Activated CD8-positive, alpha-beta memory T cell treated with anti-CD3 and anti-CD28 coated beads for 36 hours (primary cell): ENCODE results near the gene SPATA25. TPM values are rescaled to one million over a fixed set of nuclear protein-coding genes. Genes with fewer than 3 reads are reported as not detected.

Experiments used
- total RNA-seq, 2 experiments: library from RNA; stranded (reverse); gene quantifications; one replicate each; pipeline ENCODE4 v1.2.3, GENCODE V29; 2021

SPATA25 gene
- total RNA-seq, 2 experiments from 2014 or later = 1.7 to 2.1 TPM

Other genes starting within 250 kb of the SPATA25 start
- not detected for gene WFDC11, start 217.4 kb downstream of the SPATA25 start, total RNA-seq
- gene WFDC13, start 185.6 kb downstream of the SPATA25 start, total RNA-seq = not detected
- not detected for gene WFDC10B, start 182.6 kb downstream of the SPATA25 start, total RNA-seq
- gene SPINT4, start 165.3 kb downstream of the SPATA25 start, total RNA-seq = not detected
- not detected for gene WFDC3, start 95.7 kb downstream of the SPATA25 start, total RNA-seq
- 10 to 100 TPM; 32.4 to 33.5 TPM for gene DNTTIP1, start 95.7 kb downstream of the SPATA25 start, total RNA-seq
- 100 to 1,000 TPM; 137 to 140 TPM for gene UBE2C, start 75.0 kb downstream of the SPATA25 start, total RNA-seq
- gene TNNC2, start 60.3 kb downstream of the SPATA25 start, total RNA-seq = not detected
- 1 to 10 TPM; 1.6 TPM for gene SNX21, start 53.8 kb downstream of the SPATA25 start, total RNA-seq
- 10 to 100 TPM; 24.0 TPM for gene ACOT8, start 30.2 kb downstream of the SPATA25 start, total RNA-seq
- gene ZSWIM3, start 30.0 kb downstream of the SPATA25 start, total RNA-seq = 1 to 10 TPM; 4.5 to 5.2 TPM
- gene ZSWIM1, start 6.4 kb downstream of the SPATA25 start, total RNA-seq = 1 to 10 TPM; 9.3 to 9.7 TPM
- 1 to 10 TPM; 2.8 to 2.9 TPM for gene NEURL2, start 3.6 kb upstream of the SPATA25 start, total RNA-seq
- 10 to 100 TPM; 71.3 to 75.7 TPM for gene CTSA, start 3.7 kb upstream of the SPATA25 start, total RNA-seq
- 1 to 10 TPM; 5.1 to 5.3 TPM for gene PLTP, start 24.5 kb upstream of the SPATA25 start, total RNA-seq
- 10 to 100 TPM; 26.1 to 27.8 TPM for gene PCIF1, start 47.1 kb upstream of the SPATA25 start, total RNA-seq
- gene ZNF335, start 84.6 kb upstream of the SPATA25 start, total RNA-seq = 10 to 100 TPM; 30.3 to 30.4 TPM
- not detected for gene MMP9, start 121.3 kb upstream of the SPATA25 start, total RNA-seq
- gene SLC12A5, start 141.6 kb upstream of the SPATA25 start, total RNA-seq = not detected
- 10 to 100 TPM; 27.2 to 31.6 TPM for gene NCOA5, start 202.3 kb upstream of the SPATA25 start, total RNA-seq
- gene CD40, start 230.7 kb upstream of the SPATA25 start, total RNA-seq = 1 to 10 TPM; 3.0 to 3.3 TPM